Hematopoietic multipotent progenitor cell treated with erythropoietin and hydrocortisone succinate and interleukin-3 and kit ligand, for 6 days (in vitro differentiated cells): ENCODE data around the gene MRPS17.

Source experiments
- DNase-seq: peaks from one replicate; pipeline ENCODE4 v3.0.0-alpha.2; 2015

The MRPS17 gene

DNA sequence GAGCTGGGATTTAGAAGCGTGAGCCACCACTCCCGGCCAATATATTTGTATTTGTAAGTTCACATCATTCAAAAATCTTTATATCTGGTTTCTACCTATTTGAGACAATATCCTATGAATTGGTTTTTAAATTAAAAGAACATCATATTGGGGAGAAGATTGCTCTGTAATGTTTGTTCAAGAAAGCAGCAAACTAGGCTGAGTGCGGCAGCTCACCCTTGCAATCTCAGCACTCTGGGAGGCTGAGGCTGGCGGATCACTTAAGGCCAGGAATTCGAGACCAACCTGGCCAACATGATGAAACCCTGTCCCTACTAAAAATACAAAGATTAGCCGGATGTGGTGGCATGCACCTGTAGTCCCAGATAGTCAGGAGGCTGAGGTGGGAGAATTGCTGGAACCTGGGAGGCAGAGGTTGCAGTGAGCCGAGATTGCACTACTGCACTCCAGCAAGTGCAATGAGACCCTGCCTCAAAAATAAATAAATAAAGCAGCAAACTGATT, 22.1 kb downstream of the MRPS17 start:
- no peak for DNase-seq

DNA sequence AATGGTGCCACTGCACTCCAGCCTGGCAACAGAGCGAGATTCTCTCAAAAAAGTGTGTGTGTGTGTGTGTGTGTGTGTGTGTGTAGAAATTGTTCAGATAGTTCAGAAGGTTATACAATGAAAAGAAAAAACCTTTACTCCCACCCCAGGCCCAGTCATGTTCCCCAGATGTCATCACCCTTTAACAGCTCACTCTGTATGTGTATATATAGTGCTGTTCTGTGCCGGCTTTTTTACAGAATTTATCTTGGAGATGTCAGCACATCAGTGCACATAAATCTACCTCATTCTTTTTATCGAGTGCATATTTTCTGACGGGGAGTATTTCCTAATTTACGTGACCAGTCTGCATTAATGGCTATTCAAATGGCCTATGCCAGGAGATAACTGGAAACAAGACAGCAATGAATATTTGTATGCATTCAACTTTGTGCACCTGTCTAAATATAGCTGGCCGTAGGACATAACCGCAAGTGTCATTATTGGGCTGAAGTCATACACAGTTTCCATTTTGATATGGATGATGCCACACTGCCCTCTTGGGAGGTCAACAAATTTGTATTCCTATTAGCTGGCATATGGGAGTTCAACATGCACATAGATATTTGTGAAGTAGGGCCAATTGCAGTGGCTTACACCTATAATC, 24.4 kb downstream of the MRPS17 start:
- DNase-seq: no peak

- DNase-seq: peak; percentile 64
Measured at GRCh38 chr7:55977831-55978230, 26.2 kb downstream of the MRPS17 start.

DNA sequence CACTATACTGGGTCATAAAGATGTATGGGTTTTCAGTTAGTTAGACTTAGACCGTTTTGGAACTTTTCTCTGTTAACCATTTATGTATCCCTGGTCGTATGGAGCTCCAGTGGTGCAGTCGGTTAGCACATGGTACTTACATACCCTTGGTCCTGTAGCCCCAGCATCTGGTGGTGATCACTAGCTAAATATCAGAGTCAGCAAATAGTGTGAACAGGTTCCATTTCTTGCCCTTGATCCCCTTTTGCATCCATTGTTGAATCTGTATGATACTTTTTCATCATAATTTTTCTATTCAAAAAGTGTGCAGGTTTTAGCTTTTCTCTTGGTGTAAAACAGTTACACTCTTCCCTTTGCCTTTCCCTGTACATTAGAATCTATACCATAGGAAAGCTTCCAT, 28.6 kb downstream of the MRPS17 start:
- DNase-seq: no peak

DNA sequence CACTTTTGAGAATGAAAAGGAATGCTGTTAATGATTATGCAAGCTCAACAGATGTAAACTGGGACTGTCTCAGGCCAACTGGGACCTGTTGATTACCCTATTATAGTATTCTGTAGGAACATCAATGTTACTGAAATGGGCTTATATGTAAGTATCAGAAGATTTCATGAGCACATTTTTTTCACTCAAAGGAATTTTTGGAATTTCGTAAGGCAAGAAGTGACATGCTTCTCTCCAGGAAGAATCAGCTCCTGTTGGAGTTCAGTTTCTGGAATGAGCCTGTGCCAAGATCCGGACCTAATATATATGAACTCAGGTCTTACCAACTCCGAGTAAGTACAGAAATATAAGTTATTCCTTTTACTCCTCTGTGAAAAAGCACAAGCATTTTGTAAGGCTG, 31.9 kb downstream of the MRPS17 start:
- DNase-seq: no peak

DNA sequence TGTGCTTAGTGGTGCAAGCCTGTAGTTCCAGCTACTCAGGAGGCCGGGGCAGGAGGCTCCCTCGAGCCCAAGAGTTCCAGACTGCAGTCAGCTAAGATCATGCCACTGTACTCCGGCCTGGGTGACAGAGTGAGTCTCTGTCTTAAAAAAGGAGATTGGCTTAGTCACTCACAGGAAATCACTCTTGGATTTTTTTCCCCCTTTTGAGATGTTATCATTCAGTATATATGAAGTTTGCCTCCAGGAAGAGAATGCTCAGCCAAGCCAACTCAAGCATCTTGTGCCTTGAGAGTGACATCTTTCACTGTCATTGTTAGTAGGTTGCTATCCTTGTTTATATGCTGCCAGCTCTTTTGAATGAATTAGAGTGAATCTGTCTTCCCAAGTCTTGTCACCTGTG, 40.7 kb downstream of the MRPS17 start:
- no peak for DNase-seq

DNA sequence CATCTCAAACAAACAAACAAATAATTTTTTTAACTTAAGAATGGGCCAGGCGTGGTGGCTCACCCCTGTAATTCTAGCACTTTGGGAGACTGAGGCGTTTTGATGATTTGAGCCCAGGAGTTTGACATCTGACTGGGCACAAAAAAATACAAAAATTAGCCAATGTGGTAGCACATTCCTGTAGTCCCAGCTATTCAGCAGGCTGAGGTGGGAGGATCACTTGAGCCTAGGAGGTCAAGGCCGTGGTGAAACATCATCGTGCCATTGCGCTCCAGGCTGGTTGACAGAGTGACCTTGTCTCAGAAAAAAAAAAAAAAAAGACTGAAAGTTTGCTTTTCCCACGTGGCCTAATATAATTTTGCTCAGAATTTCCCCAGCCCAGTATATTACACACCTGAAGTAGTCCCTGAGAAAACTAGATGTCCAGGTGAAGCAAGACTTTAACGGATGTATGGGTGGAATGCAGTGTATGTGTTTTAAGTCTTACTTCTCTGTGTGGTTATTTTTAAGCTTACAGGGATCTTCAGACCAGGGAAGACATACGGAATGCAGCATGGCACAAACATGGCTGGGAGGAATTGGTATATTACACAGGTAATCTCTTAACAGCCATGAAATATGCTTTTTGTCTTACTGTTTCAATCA, 45.3 kb downstream of the MRPS17 start:
- no peak for DNase-seq

DNA sequence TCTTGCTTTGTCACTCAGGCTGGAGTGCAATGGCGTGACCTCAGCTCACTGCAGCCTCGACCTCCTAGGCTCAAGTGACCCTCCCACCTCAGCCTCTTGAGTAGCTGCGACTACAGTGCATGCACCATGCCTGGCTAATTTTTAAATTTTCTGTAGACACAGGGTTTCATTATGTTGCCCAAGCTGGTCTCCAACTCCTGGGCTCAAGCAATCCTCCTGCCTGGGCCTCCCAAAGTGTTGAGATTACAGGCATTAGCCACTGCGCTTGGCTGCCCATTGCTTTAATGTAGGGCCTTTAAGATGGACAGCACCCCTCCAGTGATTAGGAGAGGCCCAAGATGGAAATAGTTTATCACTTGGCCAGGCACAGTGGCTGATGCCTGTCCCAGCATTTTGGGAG, 52.1 kb downstream of the MRPS17 start:
- no peak for DNase-seq
